KMS-11 (cell line): ENCODE results near the gene BDH1.

ENCODE experiments used
- H2AFZ ChIP-seq: fragments of 200-600 bp; sonication (generic); 2 replicates; pipeline ENCODE4 v1.6.1; 2016; ENCODE audit warnings: antibody characterized with exemption, mixed run types, low read depth
- H3K27ac ChIP-seq: fragments of 200-600 bp; sonication (generic); 2 replicates; pipeline ENCODE4 v1.6.1; 2016; ENCODE audit warnings: mild to moderate bottlenecking, mixed run types
- H3K27me3 ChIP-seq: fragments of 200-600 bp; sonication (generic); 2 replicates; pipeline ENCODE4 v1.6.1; 2017; ENCODE audit warnings: mild to moderate bottlenecking, low read depth, mixed run types, moderate library complexity; ENCODE audit not compliant: insufficient read depth
- H3K36me3 ChIP-seq: fragments of 200-600 bp; sonication (generic); 2 replicates; pipeline ENCODE4 v1.6.1; 2017; ENCODE audit warnings: mild to moderate bottlenecking, mixed run types; ENCODE audit not compliant: insufficient read depth
- H3K4me1 ChIP-seq: fragments of 200-600 bp; sonication (generic); 2 replicates; pipeline ENCODE4 v1.6.1; 2016; ENCODE audit warnings: mild to moderate bottlenecking, low read depth, mixed run types; ENCODE audit not compliant: poor library complexity, severe bottlenecking
- H3K4me2 ChIP-seq: fragments of 200-600 bp; sonication (generic); 2 replicates; pipeline ENCODE4 v1.7.0; 2016; ENCODE audit warnings: mild to moderate bottlenecking, mixed run types
- H3K4me3 ChIP-seq: fragments of 200-600 bp; sonication (generic); IDR thresholded peaks from 2 replicates; pipeline ENCODE4 v1.6.1; 2017; ENCODE audit warnings: low read depth, low read length, mixed read lengths; ENCODE audit not compliant: insufficient read depth
- H3K79me2 ChIP-seq: fragments of 200-600 bp; sonication (generic); 2 replicates; pipeline ENCODE4 v1.6.1; 2016; ENCODE audit warnings: low read depth, mixed run types; ENCODE audit not compliant: insufficient read depth
- H3K9ac ChIP-seq: fragments of 200-600 bp; sonication (generic); 2 replicates; pipeline ENCODE4 v1.6.1; 2016; ENCODE audit warnings: mild to moderate bottlenecking, mixed run types
- H4K20me1 ChIP-seq: fragments of 200-600 bp; sonication (generic); 2 replicates; pipeline ENCODE4 v1.6.1; 2016; ENCODE audit warnings: mild to moderate bottlenecking, mixed run types; ENCODE audit not compliant: insufficient read depth
- CTCF ChIP-seq: fragments of 200-600 bp; sonication (generic); conservative IDR thresholded peaks from 2 replicates; pipeline ENCODE4 v1.6.1; 2017; ENCODE audit warnings: low read depth, mild to moderate bottlenecking, antibody characterized with exemption, low read length, moderate library complexity, mixed read lengths

BDH1 gene

GRCh38 chr3:197498499-197499241 is 57.1 kb downstream of the BDH1 start:
- Histone ChIP-seq H3K36me3 (no peaks in the 10 kb centered on the region), H3K4me3 (no peak overlapping the region), H3K27ac (no peak overlapping the region)

GRCh38 chr3:197496746-197497125 is 59.0 kb downstream of the BDH1 start:
- Histone ChIP-seq H3K9ac (no peak overlapping the region), H3K36me3 (no peaks in the 10 kb centered on the region), H2AFZ (no peak overlapping the region), H3K27ac (no peak overlapping the region), H3K79me2 (no peaks in the 10 kb centered on the region), H3K4me1 (peaks cover 13% of the 10 kb centered on the region), H4K20me1 (no peaks in the 10 kb centered on the region), H3K4me2 (no peak overlapping the region), H3K4me3 (no peak overlapping the region), H3K27me3 (no peaks in the 10 kb centered on the region)
- TF ChIP-seq CTCF: no peak

More at GRCh38 chr3:197498499-197499241, 57.1 kb downstream of the BDH1 start:
- TF ChIP-seq CTCF: no peak
- no peak overlapping the region for H3K9ac ChIP-seq
- H2AFZ ChIP-seq: no peak overlapping the region
- no peaks in the 10 kb centered on the region for H3K79me2 ChIP-seq
- peaks cover 21% of the 10 kb centered on the region for H3K4me1 ChIP-seq
- H3K27me3 ChIP-seq: no peaks in the 10 kb centered on the region
- no peaks in the 10 kb centered on the region for H4K20me1 ChIP-seq
- no peak overlapping the region for H3K4me2 ChIP-seq

DNA sequence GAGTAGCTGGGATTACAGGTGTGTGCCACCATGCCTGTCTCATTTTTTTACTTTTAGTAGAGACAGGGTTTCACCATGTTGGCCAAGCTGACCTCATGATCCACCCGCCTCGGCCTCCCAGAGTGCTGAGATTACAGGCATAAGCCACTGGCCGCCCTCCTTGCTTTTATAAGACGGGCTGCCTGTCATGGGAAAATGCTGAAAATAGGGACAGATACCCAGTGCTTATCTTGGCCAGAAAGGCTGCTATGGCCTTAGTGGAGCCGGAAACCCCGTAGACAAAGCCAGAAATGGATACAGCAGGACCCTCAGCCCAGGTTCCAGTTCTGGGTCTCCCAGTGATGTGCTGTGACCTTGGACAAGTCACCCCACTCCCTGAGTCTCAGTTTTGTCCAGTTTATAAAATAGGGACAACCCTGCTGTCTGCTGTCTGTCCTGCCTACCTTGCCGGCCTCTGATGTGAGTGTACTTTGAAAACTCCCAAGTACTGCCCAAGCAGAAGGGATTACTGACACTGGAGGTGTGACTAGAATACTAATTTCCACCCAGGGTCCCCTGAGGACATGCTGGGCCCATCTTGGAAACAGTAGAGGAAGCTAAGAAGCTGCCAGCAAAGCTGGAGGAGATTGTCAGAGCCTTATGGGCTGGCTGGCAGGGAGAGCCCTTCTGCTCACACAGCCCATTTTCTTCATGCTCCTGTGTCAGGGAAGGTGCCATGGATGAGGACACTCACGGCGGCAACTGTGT is 59.6 kb downstream of the BDH1 start:
- no peaks in the 10 kb centered on the region for H4K20me1 ChIP-seq
- no peak overlapping the region for H3K27ac ChIP-seq
- H3K4me2 ChIP-seq: no peak overlapping the region
- no peaks in the 10 kb centered on the region for H3K36me3 ChIP-seq
- no peak overlapping the region for H3K9ac ChIP-seq
- H2AFZ ChIP-seq: no peak overlapping the region
- no peaks in the 10 kb centered on the region for H3K27me3 ChIP-seq
- no peak overlapping the region for H3K4me3 ChIP-seq
- TF ChIP-seq CTCF: no peak
- H3K4me1 ChIP-seq: peaks cover 9% of the 10 kb centered on the region
- no peaks in the 10 kb centered on the region for H3K79me2 ChIP-seq

- no peaks in the 10 kb centered on the region for H3K79me2 ChIP-seq
- H4K20me1 ChIP-seq: no peaks in the 10 kb centered on the region
- no peak overlapping the region for H2AFZ ChIP-seq
- H3K27me3 ChIP-seq: no peaks in the 10 kb centered on the region
- peaks cover 9% of the 10 kb centered on the region for H3K4me1 ChIP-seq
- H3K4me2 ChIP-seq: no peak overlapping the region
- H3K9ac ChIP-seq: no peak overlapping the region
- H3K27ac ChIP-seq: no peak overlapping the region
- no peak for TF ChIP-seq CTCF
- H3K36me3 ChIP-seq: no peaks in the 10 kb centered on the region
- H3K4me3 ChIP-seq: no peak overlapping the region
These were observed 60.3 kb downstream of the BDH1 start for GRCh38 chr3:197495499-197495898.
